Stomach smooth muscle (tissue), 2 donors: ENCODE data around the gene AMBRA1.

Source experiments
- H3K27ac ChIP-seq: one replicate; pipeline ENCODE4 v1.7.0; 2013; ENCODE audit warnings: mild to moderate bottlenecking, low read length, inconsistent platforms
- H3K27me3 ChIP-seq, 2 donors: one replicate each; pipeline ENCODE4 v1.7.0; 2013; ENCODE audit warnings: low read length in 2 of 2; ENCODE audit not compliant: insufficient read depth in 2 of 2, control insufficient read depth in 1 of 2
- H3K36me3 ChIP-seq, 2 donors: one replicate each; pipeline ENCODE4 v1.7.0; 2013; ENCODE audit warnings: low read length in 2 of 2; ENCODE audit not compliant: control insufficient read depth in 2 of 2, insufficient read depth in 2 of 2
- H3K4me1 ChIP-seq: one replicate; pipeline ENCODE4 v1.7.0; 2013; ENCODE audit warnings: low read length; ENCODE audit not compliant: control insufficient read depth, insufficient read depth
- H3K4me3 ChIP-seq, 2 donors: one replicate each; pipeline ENCODE4 v1.7.0; 2013; ENCODE audit warnings: low read length in 2 of 2
- H3K9ac ChIP-seq, 2 donors: one replicate each; pipeline ENCODE4 v1.7.0; 2013; ENCODE audit warnings: low read length in 2 of 2, mild to moderate bottlenecking in 1 of 2
- H3K9me3 ChIP-seq, 2 donors: one replicate each; pipeline ENCODE4 v1.7.0; 2013; ENCODE audit warnings: low read length in 2 of 2; ENCODE audit not compliant: control insufficient read depth in 2 of 2
- donor health status: healthy.
- donor health status: Pancreatic carcinoma.

Gene AMBRA1

GRCh38 chr11:46392421-46393230 lies 201.2 kb downstream of the AMBRA1 start:
- peaks cover 34% of the 10 kb centered on the region for H3K4me1 ChIP-seq
- no peak overlapping the region for H3K27ac ChIP-seq
- peaks cover 29 to 49% of the 10 kb centered on the region in 2 donors for H3K27me3 ChIP-seq
- H3K9me3 ChIP-seq: no peaks in the 10 kb centered on the region
- peaks cover 5 to 14% of the 10 kb centered on the region in 2 donors for H3K36me3 ChIP-seq
- H3K4me3 ChIP-seq: peak overlapping the region in 1 of 2 donors; percentile 62
- H3K9ac ChIP-seq: no peak overlapping the region

DNA sequence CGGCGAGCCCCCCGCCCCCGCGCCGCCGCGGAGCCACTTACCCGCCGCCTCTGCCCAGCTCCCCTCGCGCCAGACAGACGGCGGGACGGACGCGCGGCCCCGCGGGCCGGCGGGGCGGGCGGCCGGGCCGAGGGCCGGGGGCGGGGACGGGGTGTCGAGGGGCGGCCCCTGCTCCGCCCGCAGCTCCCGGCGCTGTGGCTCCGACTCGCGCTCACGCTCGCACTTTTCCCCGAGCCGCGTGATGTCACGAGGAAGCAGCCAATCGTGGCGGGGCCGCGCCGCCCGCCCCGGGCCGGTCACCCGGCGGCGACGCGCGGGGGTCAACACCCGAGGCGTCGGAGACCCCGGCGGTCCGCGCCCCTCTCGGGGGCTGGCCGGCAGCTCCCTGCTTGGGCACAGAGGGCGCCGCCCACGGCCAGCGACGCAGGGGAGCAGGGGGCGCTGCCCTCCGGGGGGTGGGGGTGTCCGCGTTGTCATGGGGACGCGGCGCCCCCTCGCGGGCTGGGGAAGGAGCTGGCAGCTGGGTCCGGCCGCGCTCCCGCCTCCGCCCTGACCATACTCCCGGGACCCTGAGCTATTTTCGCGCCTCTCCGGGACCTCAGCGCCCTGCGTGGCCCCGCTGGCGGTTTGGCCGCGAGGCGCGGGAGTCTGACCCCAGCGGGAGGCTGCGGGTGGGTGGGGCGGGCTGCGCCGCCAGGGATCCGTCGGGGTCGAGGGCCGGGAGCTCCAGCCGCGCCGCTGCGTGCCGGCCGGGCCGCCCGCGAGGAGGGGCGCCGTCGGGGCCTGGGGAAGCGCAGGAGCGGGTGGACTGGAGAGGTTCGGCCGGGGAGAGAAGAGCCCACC lies 202.0 kb downstream of the AMBRA1 start, which contains the start of gene CHRM4:
CHRM4 (minus strand) TSS at position 199 of the 843 bp plus-strand sequence. CDS start 5,219 bp downstream, outside the sequence.
- peak within 1 kb of the TSS in 1 of 2 donors; percentile 62 for H3K4me3 ChIP-seq
- H3K4me1 ChIP-seq: peaks cover 34% of the 10 kb centered on the region

GRCh38 chr11:46391186-46391577 lies 202.6 kb downstream of the AMBRA1 start:
- Histone ChIP-seq H3K9me3 (no peaks in the 10 kb centered on the region), H3K27me3 (peaks cover 41 to 63% of the 10 kb centered on the region in 2 donors), H3K9ac (no peak overlapping the region), H3K36me3 (peaks cover 0 to 3% of the 10 kb centered on the region in 2 donors), H3K4me1 (peaks cover 34% of the 10 kb centered on the region), H3K4me3 (no peak overlapping the region), H3K27ac (no peak overlapping the region)

More for the DNA sequence above, 202.0 kb downstream of the AMBRA1 start, which contains the start of gene CHRM4:
- H3K27me3 ChIP-seq: peaks cover 36 to 58% of the 10 kb centered on the region in 2 donors
- H3K9me3 ChIP-seq: no peaks in the 10 kb centered on the region
- no peak within 1 kb of the TSS for H3K27ac ChIP-seq
- no peak within 1 kb of the TSS for H3K9ac ChIP-seq
- peaks cover 0 to 6% of the 10 kb centered on the region in 2 donors for H3K36me3 ChIP-seq

DNA sequence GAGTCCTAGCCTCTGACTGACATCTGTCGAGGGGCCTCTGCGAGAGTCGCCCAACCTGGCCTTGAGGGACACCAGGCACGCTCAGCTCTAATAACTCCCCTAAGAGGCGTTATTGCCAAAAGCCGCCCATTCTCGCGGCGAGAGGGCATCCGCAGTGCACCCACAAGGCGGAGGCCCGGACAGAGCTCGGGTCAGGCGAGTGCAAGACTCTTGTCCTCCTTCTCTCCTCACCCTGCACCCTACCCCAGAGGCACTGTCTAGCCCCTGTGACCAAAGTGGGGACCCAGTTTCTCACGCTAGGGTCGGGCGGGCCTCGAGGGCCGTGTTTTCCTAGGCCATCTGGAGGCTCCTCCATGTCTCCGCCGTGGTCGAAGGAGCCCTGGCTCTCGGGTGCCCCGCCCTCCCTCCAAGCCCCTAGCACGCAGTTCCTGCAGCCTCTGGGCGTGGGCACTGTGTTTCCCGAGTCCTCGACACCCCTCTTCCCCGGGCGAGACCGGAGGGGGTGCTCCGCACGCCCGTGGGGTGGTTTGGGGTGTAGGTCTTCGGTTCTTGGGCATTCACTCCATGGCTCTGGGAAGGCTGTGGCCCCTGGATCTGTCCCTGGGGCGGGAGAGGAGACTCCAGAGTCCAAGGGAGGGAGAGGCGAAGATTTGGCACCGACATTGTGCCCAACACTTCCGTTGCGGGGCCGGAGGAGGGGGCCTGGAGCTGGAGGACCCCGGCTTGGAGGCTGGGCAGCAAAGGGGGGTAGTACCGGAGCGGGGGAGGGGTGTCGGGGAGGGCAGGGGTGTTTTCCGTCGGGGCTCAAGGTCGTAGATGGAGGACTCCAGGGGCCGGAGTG lies 203.3 kb downstream of the AMBRA1 start:
- H3K27ac ChIP-seq: no peak overlapping the region
- H3K27me3 ChIP-seq: peaks cover 43 to 68% of the 10 kb centered on the region in 2 donors
- H3K4me1 ChIP-seq: peaks cover 34% of the 10 kb centered on the region
- no peaks in the 10 kb centered on the region for H3K9me3 ChIP-seq
- H3K9ac ChIP-seq: no peak overlapping the region
- H3K36me3 ChIP-seq: no peaks in the 10 kb centered on the region
- H3K4me3 ChIP-seq: no peak overlapping the region

DNA sequence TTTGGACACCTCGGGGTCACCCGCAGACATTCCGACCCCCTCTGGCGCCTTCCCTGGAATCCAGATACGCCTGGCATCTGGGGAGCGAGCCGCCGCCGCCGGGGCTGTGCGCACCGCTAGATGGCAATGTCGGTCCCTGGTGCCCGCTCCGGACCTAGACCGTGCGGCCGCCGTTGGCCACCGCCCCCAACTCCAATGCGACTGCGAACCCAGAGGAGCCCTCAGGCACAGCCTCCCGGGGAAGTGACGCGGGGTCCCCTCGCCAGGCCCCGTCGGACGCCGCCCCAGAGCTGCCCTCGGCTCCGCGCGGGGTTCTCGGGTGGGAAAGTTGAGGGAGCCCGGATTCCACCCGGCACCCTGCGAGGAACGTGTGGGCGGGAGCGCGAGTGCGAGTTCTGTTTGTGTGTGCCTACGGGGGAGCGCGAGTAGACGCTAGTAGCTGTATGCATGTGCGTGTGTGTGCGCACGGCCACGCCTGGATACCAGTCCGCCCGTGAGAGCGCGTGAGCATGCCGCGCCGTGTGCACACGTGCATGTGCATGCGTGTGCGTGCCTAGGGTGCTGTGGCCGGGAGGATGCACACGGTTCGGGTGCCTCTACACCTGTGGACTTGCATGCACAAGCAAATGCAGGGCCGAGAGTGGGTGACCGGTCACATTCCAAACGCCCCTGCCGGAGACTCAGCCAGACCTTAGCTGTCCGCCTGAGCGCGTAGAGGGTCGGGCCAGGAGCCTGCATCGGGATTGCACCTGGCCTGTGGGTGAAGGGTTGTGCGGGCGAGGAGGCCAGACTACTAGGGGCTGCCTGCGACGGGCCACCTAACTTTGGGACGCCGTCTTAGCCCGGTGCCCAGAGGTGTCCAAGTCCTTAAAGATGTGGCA lies 204.1 kb downstream of the AMBRA1 start:
- Histone ChIP-seq H3K9me3 (no peaks in the 10 kb centered on the region), H3K4me1 (peaks cover 34% of the 10 kb centered on the region), H3K27me3 (peaks cover 43 to 77% of the 10 kb centered on the region in 2 donors), H3K4me3 (peak overlapping the region; percentile 61 to 71), H3K9ac (no peak overlapping the region), H3K36me3 (no peaks in the 10 kb centered on the region), H3K27ac (no peak overlapping the region)

DNA sequence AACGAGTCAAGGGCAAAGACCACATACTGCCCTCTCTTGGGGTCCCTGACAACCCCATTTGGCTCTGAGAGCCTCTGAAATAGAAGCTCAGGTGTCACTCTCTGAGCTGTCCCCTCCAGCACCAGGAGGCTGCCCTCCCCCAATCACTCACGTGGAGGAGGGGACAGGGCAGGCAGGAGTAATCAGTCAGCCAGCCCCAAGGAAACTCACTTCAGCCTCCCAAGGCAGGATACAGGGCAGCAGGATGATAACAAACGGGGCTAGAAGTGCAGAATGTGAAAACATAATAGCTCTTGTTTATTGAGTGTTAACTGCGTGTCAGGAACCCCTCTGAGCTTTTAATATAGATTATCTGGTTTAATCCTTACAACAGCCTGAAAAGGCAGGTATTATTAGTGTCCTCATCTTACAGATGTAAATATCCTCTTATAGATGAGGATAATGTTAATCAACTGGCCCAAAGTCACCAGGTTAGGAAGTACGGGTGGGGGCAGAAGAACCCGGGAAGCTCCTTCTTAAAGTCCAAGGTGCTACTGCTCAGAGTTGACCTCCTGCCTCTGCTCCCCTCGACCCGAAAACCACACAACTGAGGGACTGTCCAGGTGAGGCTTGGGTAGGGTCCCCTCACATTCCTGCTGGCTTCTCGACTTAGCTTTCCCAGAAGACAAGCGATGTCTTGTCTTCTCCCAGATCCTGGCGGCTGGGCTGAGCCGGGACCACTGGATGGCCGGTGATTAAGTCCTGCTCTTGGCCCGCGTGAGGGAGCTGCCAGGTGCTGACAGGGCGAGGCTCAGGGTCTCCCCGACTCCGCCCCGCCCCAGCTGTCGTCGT lies 205.0 kb downstream of the AMBRA1 start:
- Histone ChIP-seq H3K27ac (no peak overlapping the region), H3K27me3 (peaks cover 43 to 78% of the 10 kb centered on the region in 2 donors), H3K36me3 (no peaks in the 10 kb centered on the region), H3K9me3 (no peaks in the 10 kb centered on the region), H3K9ac (no peak overlapping the region), H3K4me1 (peaks cover 34% of the 10 kb centered on the region), H3K4me3 (no peak overlapping the region)

GRCh38 chr11:46387919-46388618 lies 205.8 kb downstream of the AMBRA1 start:
- Histone ChIP-seq H3K27me3 (peaks cover 40 to 80% of the 10 kb centered on the region in 2 donors), H3K36me3 (no peaks in the 10 kb centered on the region), H3K9me3 (no peaks in the 10 kb centered on the region), H3K27ac (no peak overlapping the region), H3K4me3 (no peak overlapping the region), H3K9ac (no peak overlapping the region), H3K4me1 (peaks cover 33% of the 10 kb centered on the region)

GRCh38 chr11:46387456-46387855 lies 206.4 kb downstream of the AMBRA1 start:
- H3K9me3 ChIP-seq: no peaks in the 10 kb centered on the region
- no peak overlapping the region for H3K4me3 ChIP-seq
- H3K36me3 ChIP-seq: no peaks in the 10 kb centered on the region
- no peak overlapping the region for H3K9ac ChIP-seq
- peaks cover 30% of the 10 kb centered on the region for H3K4me1 ChIP-seq
- H3K27me3 ChIP-seq: peaks cover 40 to 85% of the 10 kb centered on the region in 2 donors
- H3K27ac ChIP-seq: no peak overlapping the region
